HG02852 (cell line): ENCODE results near the gene BICDL1.

Source experiments
- ATAC-seq: cut with Tn5 transposase; IDR thresholded peaks from one replicate; pipeline ENCODE4 v1.9.1; 2021; ENCODE audit warnings: mild to moderate bottlenecking, moderate library complexity; ENCODE audit not compliant: unreplicated experiment

BICDL1 gene

GRCh38 chr12:120076651-120077050 lies 87.6 kb downstream of the BICDL1 start:
- no peak for ATAC-seq

DNA sequence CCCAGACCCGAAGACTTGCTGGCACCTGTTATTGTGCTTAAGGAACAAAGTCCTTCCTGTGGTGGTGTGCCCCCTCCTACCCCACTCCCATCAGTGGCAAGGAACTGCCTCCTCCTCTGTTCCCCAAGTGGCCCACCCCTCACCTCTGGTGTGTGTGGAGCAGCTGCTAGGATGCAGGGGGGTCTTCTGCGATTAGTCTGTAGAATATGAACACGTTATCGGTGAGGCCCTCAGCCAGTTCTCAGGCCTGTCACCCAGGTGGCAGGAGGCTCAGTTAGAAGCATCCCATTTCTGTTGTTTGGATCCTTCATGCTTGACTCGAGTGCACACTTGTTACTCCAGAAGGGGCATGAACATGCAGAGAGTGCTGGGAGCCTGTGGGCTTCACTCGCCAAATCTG lies 88.2 kb downstream of the BICDL1 start:
- ATAC-seq: no peak

DNA sequence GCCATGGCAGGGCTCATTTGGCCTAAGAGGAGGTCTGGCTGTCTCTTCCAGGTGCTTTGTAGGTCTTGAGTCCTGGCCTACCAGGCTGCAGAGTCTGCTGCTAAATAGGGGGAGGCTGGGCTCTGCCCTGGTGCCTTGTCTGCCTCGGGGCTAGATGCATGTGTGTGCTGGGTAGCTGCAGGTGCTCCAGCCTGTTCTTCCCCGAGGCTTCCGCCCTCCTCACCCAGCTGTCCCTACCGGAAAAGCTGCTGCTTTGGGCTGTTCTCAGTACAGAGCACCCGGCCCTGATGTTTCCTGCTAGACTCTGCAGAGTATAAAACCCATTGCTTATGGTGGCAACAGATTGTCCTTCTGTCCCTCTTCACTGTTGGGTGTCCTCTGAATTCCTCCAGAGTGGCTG lies 89.8 kb downstream of the BICDL1 start:
- ATAC-seq: no peak

GRCh38 chr12:120079411-120080400 lies 90.7 kb downstream of the BICDL1 start:
- no peak for ATAC-seq

DNA sequence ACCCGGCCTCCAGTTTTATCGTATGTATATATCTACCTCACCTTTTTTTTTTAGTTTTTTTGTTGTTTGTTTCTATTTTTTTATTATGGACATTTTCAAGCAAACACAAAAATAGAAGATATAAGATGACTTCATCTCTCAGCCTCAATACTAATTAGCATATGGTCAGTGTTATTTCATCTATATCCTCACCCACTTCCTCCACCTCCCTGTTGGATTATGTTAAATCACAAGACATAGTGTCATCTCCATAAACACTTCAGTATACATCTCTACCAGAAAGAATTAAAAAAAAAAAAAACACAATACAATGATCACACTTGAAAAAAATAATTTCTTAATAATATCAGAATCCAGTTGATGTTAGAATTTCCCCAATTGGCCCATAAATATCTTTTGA lies 92.6 kb downstream of the BICDL1 start:
- no peak for ATAC-seq

- ATAC-seq: no peak
Observed at GRCh38 chr12:120085920-120086645, 97.0 kb downstream of the BICDL1 start.

DNA sequence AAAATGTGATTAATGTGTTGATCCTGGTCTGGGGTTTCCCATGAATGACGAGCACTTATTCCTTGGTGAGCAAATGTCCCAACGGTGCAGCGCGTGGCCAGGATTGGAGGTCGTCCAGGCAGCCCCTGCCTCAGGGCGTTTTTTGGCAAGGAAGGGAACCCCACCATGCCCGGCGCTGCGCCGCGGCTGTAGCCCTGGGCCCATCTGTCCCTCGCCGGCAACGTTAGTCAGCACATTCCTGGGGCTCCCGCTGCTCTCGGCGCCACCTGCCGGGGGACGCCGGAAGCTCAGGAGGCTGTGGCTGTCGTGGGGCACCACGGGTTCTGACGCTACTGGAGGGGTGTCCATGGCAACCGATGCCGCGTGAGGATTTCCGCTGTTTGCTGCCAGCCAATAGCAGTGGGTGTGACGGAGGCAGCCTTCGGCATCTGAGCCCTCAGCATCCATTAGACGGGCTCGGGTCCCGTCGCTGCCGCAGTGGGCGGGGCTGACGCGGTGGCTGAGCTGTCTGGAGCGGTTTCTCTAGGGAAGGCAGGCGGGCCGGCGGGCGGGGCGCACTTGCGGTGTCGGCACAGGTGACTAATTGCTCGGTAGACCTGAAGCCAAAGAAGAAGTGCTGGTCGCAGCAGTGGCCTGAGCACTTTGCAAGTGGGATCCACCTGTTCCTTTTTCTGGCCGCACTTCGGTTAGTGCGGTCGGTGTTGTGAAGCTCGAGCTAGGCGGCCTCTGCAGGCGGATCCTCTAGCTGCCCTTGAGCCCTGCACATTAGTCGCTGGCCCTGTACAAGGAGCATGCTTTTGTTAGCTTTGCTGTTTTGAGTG lies 98.0 kb downstream of the BICDL1 start:
- ATAC-seq: peak; percentile 95

GRCh38 chr12:120089105-120089504 lies 100.1 kb downstream of the BICDL1 start:
- ATAC-seq: no peak

DNA sequence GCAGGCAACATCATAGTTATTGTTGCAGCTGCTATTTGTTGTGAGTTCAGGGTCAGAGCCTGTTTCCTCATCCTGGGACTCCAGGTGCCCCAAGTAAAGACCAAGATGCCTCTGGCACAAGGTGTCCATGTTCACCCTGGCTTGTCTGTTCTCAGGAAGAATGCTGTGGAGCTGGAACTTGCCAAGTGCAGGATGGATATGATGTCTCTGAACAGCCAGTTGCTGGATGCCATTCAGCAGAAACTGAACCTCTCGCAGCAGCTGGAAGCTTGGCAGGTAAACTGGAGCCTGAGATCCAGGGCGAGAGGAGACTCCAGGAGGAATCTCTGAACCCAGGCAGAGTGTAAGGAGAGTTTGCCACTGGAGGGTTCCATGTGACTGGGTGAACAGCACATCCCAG lies 100.8 kb downstream of the BICDL1 start:
- no peak for ATAC-seq

- no peak for ATAC-seq
Observed at GRCh38 chr12:120090206-120090605, 101.2 kb downstream of the BICDL1 start.

GRCh38 chr12:120090626-120091295 lies 101.7 kb downstream of the BICDL1 start:
- ATAC-seq: no peak

- no peak for ATAC-seq
Observed at GRCh38 chr12:120091371-120092090, 102.5 kb downstream of the BICDL1 start.

DNA sequence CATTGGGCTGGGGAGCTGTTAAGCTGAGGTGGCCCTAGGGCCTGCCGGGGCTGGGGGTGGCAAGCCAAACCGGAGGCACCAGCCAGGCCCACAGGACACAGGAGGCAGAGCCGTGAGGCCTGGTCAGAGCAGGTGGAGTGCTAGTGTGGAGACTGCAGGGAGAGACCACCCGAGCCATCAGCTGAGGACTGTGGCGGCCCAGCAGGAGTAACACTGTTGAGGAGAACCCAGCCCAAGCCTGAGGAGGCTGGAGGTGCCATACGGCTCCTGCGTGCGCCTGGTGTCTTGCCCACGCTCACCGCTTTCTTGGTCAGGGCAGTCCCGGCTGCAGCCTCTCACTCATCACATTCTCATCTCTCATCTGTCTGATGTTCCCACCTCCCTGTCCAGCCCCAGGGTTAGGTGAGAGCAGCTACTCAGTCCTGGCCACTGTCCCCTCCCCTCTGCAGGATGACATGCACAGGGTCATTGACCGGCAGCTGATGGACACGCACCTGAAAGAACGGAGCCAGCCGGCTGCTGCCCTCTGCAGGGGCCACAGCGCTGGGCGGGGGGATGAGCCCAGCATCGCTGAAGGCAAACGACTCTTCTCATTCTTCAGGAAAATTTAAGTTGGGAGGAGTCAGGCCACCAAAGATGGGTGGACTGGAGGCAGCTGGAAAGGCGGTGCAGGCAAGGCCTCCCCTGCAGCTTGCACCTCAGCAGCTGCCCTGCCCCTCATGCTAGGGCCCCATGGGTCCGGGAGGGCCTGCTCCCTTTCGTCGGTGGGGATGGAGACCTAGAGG lies 103.7 kb downstream of the BICDL1 start:
- no peak for ATAC-seq

- ATAC-seq: no peak
Observed at GRCh38 chr12:120093336-120093591, 104.2 kb downstream of the BICDL1 start.

DNA sequence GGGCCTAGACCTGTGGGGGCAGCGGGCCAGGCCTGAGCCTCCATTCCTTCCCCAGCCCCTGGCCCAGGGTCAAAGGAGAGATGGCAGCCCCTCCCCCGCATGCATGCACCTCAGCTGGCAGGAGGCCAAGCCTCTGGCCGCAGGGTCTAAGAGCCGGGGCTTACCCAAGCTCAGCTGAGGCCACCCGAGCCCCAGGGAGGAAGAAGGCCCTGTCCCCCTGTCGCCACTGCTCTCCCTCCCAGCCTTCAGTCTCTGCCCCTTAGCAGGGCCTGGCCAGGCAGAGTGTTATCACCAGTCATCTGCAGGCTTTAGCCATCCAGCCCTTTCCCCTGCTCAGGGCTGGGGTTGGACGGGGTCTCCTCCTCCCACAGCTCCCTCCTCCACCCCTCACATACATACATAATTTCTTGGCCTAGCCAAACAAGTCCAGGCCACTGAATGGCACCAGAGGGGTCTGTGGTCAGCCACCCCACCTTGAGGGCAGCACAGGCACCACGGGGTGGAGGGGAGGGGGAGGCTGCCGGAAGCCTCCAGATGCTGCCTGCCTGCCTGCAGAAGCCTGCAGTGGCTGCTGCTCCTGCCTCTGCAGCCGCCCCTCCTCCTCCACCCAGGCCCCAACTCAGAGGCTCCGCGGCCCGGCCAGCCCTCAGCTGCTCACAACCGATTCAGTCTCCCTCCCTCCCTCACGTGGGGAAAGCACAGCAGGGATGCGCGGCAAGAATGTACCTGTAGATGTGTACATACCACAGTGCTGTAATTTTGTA lies 104.7 kb downstream of the BICDL1 start:
- ATAC-seq: no peak

DNA sequence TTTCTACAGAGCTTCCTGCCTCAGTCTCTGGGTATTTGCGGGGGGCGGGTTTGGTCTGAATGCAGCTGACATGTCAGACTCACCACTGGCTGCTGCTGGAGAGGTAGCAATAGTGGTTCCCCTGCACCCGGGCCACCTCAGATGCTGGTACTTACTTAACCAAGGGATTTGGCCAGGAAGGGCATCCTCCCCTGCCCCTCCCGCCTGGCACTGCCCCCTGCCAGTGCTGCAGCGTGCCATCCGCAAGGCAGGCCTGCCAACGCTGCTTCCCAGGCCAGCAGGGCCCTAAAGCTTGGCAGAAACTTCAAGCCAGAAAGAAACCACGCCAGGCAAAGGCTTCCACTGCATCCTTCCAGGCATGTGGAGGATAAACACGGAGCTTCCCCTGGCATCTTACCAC lies 105.4 kb downstream of the BICDL1 start:
- no peak for ATAC-seq

DNA sequence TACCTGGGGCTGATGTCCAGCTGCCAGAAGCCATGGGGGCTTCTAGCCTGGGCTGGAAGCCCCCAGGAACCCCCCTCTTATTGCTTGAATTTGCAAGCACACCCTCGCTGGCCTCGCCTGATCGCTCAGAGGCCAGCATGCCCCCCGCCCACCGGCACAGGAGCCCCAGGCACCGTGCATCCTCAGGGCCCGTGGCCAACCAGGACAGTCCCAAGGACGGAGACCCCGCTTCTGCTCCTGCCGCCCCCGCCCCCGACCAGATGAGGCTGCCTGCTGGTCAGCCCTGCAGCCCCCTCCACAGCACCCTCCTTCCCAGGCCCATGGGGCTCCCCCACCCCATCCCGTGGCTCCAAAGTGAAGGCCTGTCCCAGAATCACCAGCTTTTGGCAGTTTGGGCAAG lies 106.3 kb downstream of the BICDL1 start:
- no peak for ATAC-seq

- ATAC-seq: no peak
Observed at GRCh38 chr12:120095736-120096135, 106.7 kb downstream of the BICDL1 start.
